GM23338 (cell line): ENCODE results near the gene TANGO2. TPM values are rescaled to one million over a fixed set of nuclear protein-coding genes. Genes with fewer than 3 reads are reported as not detected.

ENCODE experiments used
- ATAC-seq: fragments of 200-7000 bp; cut with Tn5 transposase; 3 replicates; pipeline ENCODE4 v1.9.1; 2020
- DNase-seq: peaks from one replicate; pipeline ENCODE4 v3.0.0-alpha.2; 2015; ENCODE audit warnings: low spot score
- H2AFZ ChIP-seq: fragments of 200-600 bp; sonication (generic); 2 replicates; pipeline ENCODE4 v1.8.0; 2016; ENCODE audit warnings: antibody characterized with exemption, mild to moderate bottlenecking, moderate library complexity
- H3F3A ChIP-seq: fragments of 200-600 bp; sonication (generic); replicated peaks from 2 replicates; pipeline ENCODE4 v1.8.0; 2017; ENCODE audit warnings: antibody characterized with exemption, mixed run types, low read depth
- H3K27ac ChIP-seq: fragments of 200-600 bp; sonication (generic); 2 replicates; pipeline ENCODE4 v1.6.1; 2016; ENCODE audit warnings: low read depth
- H3K27me3 ChIP-seq: fragments of 200-600 bp; sonication (generic); 2 replicates; pipeline ENCODE4 v1.8.0; 2016; ENCODE audit warnings: mild to moderate bottlenecking, mixed run types, moderate library complexity; ENCODE audit not compliant: insufficient read depth
- H3K36me3 ChIP-seq: fragments of 200-600 bp; sonication (generic); 2 replicates; pipeline ENCODE4 v1.8.0; 2016; ENCODE audit warnings: mild to moderate bottlenecking; ENCODE audit not compliant: insufficient read depth
- H3K4me1 ChIP-seq: fragments of 200-600 bp; sonication (generic); 2 replicates; pipeline ENCODE4 v1.8.0; 2016; ENCODE audit warnings: mild to moderate bottlenecking, moderate library complexity; ENCODE audit not compliant: insufficient read depth
- H3K4me2 ChIP-seq: fragments of 200-600 bp; sonication (generic); 2 replicates; pipeline ENCODE4 v1.7.1; 2017; ENCODE audit warnings: mixed run types
- H3K4me3 ChIP-seq: fragments of 200-600 bp; sonication (generic); 2 replicates; pipeline ENCODE4 v1.6.1; 2016; ENCODE audit warnings: mixed run types
- H3K79me2 ChIP-seq: fragments of 200-600 bp; sonication (generic); replicated peaks from 2 replicates; pipeline ENCODE4 v1.8.0; 2017; ENCODE audit warnings: mild to moderate bottlenecking; ENCODE audit not compliant: insufficient read depth
- H3K9me2 ChIP-seq: fragments of 200-600 bp; sonication (generic); 2 replicates; pipeline ENCODE4 v1.8.0; 2017; ENCODE audit not compliant: insufficient read depth
- H4K20me1 ChIP-seq: fragments of 200-600 bp; sonication (generic); replicated peaks from 2 replicates; pipeline ENCODE4 v1.8.0; 2017; ENCODE audit warnings: mild to moderate bottlenecking; ENCODE audit not compliant: insufficient read depth
- H3K27ac Mint-ChIP-seq: 2 replicates; pipeline ENCODE4 v1.8.0; 2020; ENCODE audit warnings: inconsistent platforms, mild to moderate bottlenecking, moderate library complexity, mixed read lengths
- H3K27me3 Mint-ChIP-seq: 3 replicates; pipeline ENCODE4 v1.8.0; 2022; ENCODE audit warnings: low read depth, mild to moderate bottlenecking, moderate library complexity, mixed read lengths, inconsistent platforms; ENCODE audit not compliant: insufficient read depth, poor library complexity
- H3K36me3 Mint-ChIP-seq: 3 replicates; pipeline ENCODE4 v1.8.0; 2021; ENCODE audit warnings: low read depth, mild to moderate bottlenecking, inconsistent platforms, moderate library complexity, mixed read lengths
- H3K4me1 Mint-ChIP-seq: 3 replicates; pipeline ENCODE4 v1.8.0; 2020; ENCODE audit warnings: mild to moderate bottlenecking, inconsistent platforms, mixed read lengths
- H3K4me3 Mint-ChIP-seq: 3 replicates; pipeline ENCODE4 v1.8.0; 2021; ENCODE audit warnings: moderate library complexity, mild to moderate bottlenecking, inconsistent platforms, mixed read lengths
- H3K9me3 Mint-ChIP-seq: 3 replicates; pipeline ENCODE4 v1.8.0; 2020; ENCODE audit warnings: moderate library complexity, mild to moderate bottlenecking, inconsistent platforms, mixed read lengths
- CREB1 ChIP-seq: fragments of 250-450 bp; sonication (Bioruptor Pico); IDR thresholded peaks from 2 replicates; pipeline ENCODE4 v1.5.0; 2020; ENCODE audit warnings: low read depth, mild to moderate bottlenecking, moderate library complexity
- CTCF ChIP-seq, 2 experiments: fragments of 200-600 bp in 1 of 2; sonication (generic) in 1 of 2; conservative IDR thresholded peaks; 2 replicates each; pipeline versions ENCODE4 v1.5.1 to v1.6.1; 2016 to 2017; ENCODE audit warnings: antibody characterized with exemption in 2 of 2, low read depth in 2 of 2, mild to moderate bottlenecking in 2 of 2, moderate library complexity in 1 of 2
- EZH2 ChIP-seq: fragments of 200-600 bp; sonication (generic); IDR thresholded peaks from one replicate; pipeline ENCODE4 v1.8.0; 2017; ENCODE audit warnings: antibody characterized with exemption, mild to moderate bottlenecking, low read depth; ENCODE audit not compliant: unreplicated experiment
- EZH2phosphoT487 ChIP-seq: fragments of 200-600 bp; sonication (generic); IDR thresholded peaks from one replicate; pipeline ENCODE4 v1.8.1; 2018; ENCODE audit warnings: antibody characterized with exemption; ENCODE audit not compliant: unreplicated experiment
- JUNB ChIP-seq: IDR thresholded peaks from one replicate; pipeline ENCODE4 v1.6.1; 2016; ENCODE audit warnings: antibody characterized with exemption; ENCODE audit not compliant: unreplicated experiment
- NANOG ChIP-seq: IDR thresholded peaks from 2 replicates; pipeline ENCODE4 v1.6.1; 2016; ENCODE audit warnings: antibody characterized with exemption, borderline replicate concordance
- POLR2AphosphoS5 ChIP-seq: IDR thresholded peaks from 2 replicates; pipeline ENCODE4 v1.6.1; 2016; ENCODE audit warnings: antibody characterized with exemption, low read depth
- REST ChIP-seq: IDR thresholded peaks from one replicate; pipeline ENCODE4 v1.6.1; 2018; ENCODE audit warnings: antibody characterized with exemption; ENCODE audit not compliant: unreplicated experiment
- STAT1 ChIP-seq: IDR thresholded peaks from one replicate; pipeline ENCODE4 v1.6.1; 2016; ENCODE audit warnings: antibody characterized with exemption; ENCODE audit not compliant: unreplicated experiment
- ZNF114 ChIP-seq: fragments of 250-450 bp; sonication (Bioruptor Pico); IDR thresholded peaks from 2 replicates; pipeline ENCODE4 v1.5.0; 2020; ENCODE audit warnings: mild to moderate bottlenecking, moderate library complexity
- ZNF331 ChIP-seq: fragments of 250-450 bp; sonication (Bioruptor Pico); IDR thresholded peaks from 2 replicates; pipeline ENCODE4 v1.5.0; 2020; ENCODE audit warnings: low read depth, mild to moderate bottlenecking, moderate library complexity
- ZNF462 ChIP-seq: fragments of 250-450 bp; sonication (Bioruptor Pico); IDR thresholded peaks from 2 replicates; pipeline ENCODE4 v1.5.0; 2020; ENCODE audit warnings: mild to moderate bottlenecking, moderate library complexity
- polyA plus RNA-seq: library from polyadenylated mRNA; unstranded; fragments of >200 nt; fragmentation: Nextera tagmentation; extraction: Ambion mirVana; gene quantifications from 2 replicates; pipeline ENCODE4 v1.2.1, GENCODE V29; 2016
- total RNA-seq: library from RNA; depleted of rRNA; stranded (reverse); fragments of >200 nt; shearing (Covaris generic); gene quantifications from 2 replicates; pipeline ENCODE4 v1.2.3, GENCODE V29; 2014
- TF ChIP-seq, protein P1 (sequence below): IDR thresholded peaks from 2 replicates; pipeline ENCODE4 v1.6.1; 2016; ENCODE audit warnings: antibody characterized with exemption

Gene TANGO2
- total and polyA plus RNA-seq, 2 experiments from 2014 or later = 6.9 to 15.0 TPM

- no peak overlapping the region for H3K27ac ChIP-seq
- ATAC-seq = no peak
- H2AFZ ChIP-seq = no peak overlapping the region
- Mint-ChIP-seq H3K4me3 (no peak overlapping the region), H3K27me3 (peaks cover 9% of the 10 kb centered on the region), H3K27ac (no peak overlapping the region; the same call in 1 of the 2 replicates), H3K4me1 (peaks cover 3% of the 10 kb centered on the region; the same call in 2 of the 3 replicates), H3K36me3 (no peaks in the 10 kb centered on the region), H3K9me3 (no peaks in the 10 kb centered on the region)
- H3F3A ChIP-seq = no peaks in the 10 kb centered on the region
- no peaks in the 10 kb centered on the region for H3K36me3 ChIP-seq
- H3K4me2 ChIP-seq = no peak overlapping the region
- H3K4me3 ChIP-seq = no peak overlapping the region
- H3K4me1 ChIP-seq = peaks cover 8% of the 10 kb centered on the region; the same call in 1 of the 2 replicates
- H3K27me3 ChIP-seq = no peaks in the 10 kb centered on the region
- peaks cover 9% of the 10 kb centered on the region for H3K79me2 ChIP-seq
- H3K9me2 ChIP-seq = no peaks in the 10 kb centered on the region
- no peak for DNase-seq
- TF ChIP-seq ZNF462 (CRISPR knock-in tag) = no peak
- no peak for TF ChIP-seq NANOG
- no peak for TF ChIP-seq CREB1
- no peak for TF ChIP-seq EZH2phosphoT487
- TF ChIP-seq CTCF (conservative IDR thresholded peaks at IDR 0.05; ENCODE audit: low read depth in 2 of 2) = no peak
- no peak for TF ChIP-seq ZNF331 (CRISPR knock-in tag)
- no peak for TF ChIP-seq POLR2AphosphoS5
- no peak for TF ChIP-seq ZNF114 (CRISPR knock-in tag)
- TF ChIP-seq REST = no peak
- TF ChIP-seq, protein P1, sequence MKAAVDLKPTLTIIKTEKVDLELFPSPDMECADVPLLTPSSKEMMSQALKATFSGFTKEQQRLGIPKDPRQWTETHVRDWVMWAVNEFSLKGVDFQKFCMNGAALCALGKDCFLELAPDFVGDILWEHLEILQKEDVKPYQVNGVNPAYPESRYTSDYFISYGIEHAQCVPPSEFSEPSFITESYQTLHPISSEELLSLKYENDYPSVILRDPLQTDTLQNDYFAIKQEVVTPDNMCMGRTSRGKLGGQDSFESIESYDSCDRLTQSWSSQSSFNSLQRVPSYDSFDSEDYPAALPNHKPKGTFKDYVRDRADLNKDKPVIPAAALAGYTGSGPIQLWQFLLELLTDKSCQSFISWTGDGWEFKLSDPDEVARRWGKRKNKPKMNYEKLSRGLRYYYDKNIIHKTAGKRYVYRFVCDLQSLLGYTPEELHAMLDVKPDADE = no peak
- no peak for TF ChIP-seq EZH2
- TF ChIP-seq STAT1 = no peak
- no peak for TF ChIP-seq JUNB
- H4K20me1 ChIP-seq = no peaks in the 10 kb centered on the region
Observed at GRCh38 chr22:19988965-19989724, 31.8 kb upstream of the TANGO2 start.
